ENCODE data around the gene MTA3.

MTA3 gene

GRCh38 chr2:42568401-42569115 lies at the start of gene MTA3:
Gene MTA3 (plus strand): TSS chr2:42568632. CDS start chr2:42568746, 114 bp downstream.
- TF ChIP-seq REST (IDR thresholded peaks at IDR 0.05; ENCODE audit: low read depth), result no peak
- no peak for TF ChIP-seq USF1 (IDR thresholded peaks at IDR 0.05)
- TF ChIP-seq TEAD4 (IDR thresholded peaks at IDR 0.05), result no peak
- no peak for TF ChIP-seq TCF12 (IDR thresholded peaks at IDR 0.05; ENCODE audit: low read depth)
- no peak for TF ChIP-seq EP300 (IDR thresholded peaks at IDR 0.05; ENCODE audit: borderline replicate concordance)
- TF ChIP-seq CREB1 (IDR thresholded peaks at IDR 0.05; ENCODE audit: low read depth), result no peak
- peak; percentile 81 for TF ChIP-seq YY1 (IDR thresholded peaks at IDR 0.05; ENCODE audit: low read depth)

- TF ChIP-seq TAF1 (IDR thresholded peaks at IDR 0.05; ENCODE audit: low read depth), result no peak
- TF ChIP-seq CREB1 (IDR thresholded peaks at IDR 0.05; ENCODE audit: low read depth), result no peak
- no peak for TF ChIP-seq REST (IDR thresholded peaks at IDR 0.05; ENCODE audit: low read depth)
- TF ChIP-seq RAD21 (IDR thresholded peaks at IDR 0.05; ENCODE audit: low read depth), result no peak
- TF ChIP-seq TCF12 (IDR thresholded peaks at IDR 0.05; ENCODE audit: low read depth), result no peak
- no peak for TF ChIP-seq ZBTB7A (IDR thresholded peaks at IDR 0.05; ENCODE audit: low read depth)
- no peak for TF ChIP-seq YY1 (IDR thresholded peaks at IDR 0.05; ENCODE audit: low read depth)
- no peak for TF ChIP-seq MAX (IDR thresholded peaks at IDR 0.05)
- TF ChIP-seq NFIC (IDR thresholded peaks at IDR 0.05), result no peak
- no peak for TF ChIP-seq EGR1 (IDR thresholded peaks at IDR 0.05)
- TF ChIP-seq FOXM1 (IDR thresholded peaks at IDR 0.05; ENCODE audit: borderline replicate concordance, low read depth), result no peak
- TF ChIP-seq USF1 (IDR thresholded peaks at IDR 0.05), result no peak
- no peak for TF ChIP-seq TEAD4 (IDR thresholded peaks at IDR 0.05)
- no peak for TF ChIP-seq EP300 (IDR thresholded peaks at IDR 0.05; ENCODE audit: borderline replicate concordance)
- TF ChIP-seq CEBPB (IDR thresholded peaks at IDR 0.05), result no peak
Measured at GRCh38 chr2:42519624-42520023, 48.8 kb upstream of the MTA3 start.

- TF ChIP-seq RAD21 (IDR thresholded peaks at IDR 0.05; ENCODE audit: low read depth) (no peak), ZBTB7A (IDR thresholded peaks at IDR 0.05; ENCODE audit: low read depth) (no peak), EGR1 (IDR thresholded peaks at IDR 0.05) (no peak), TEAD4 (IDR thresholded peaks at IDR 0.05) (no peak), YY1 (IDR thresholded peaks at IDR 0.05; ENCODE audit: low read depth) (no peak), USF1 (IDR thresholded peaks at IDR 0.05) (no peak), NFIC (IDR thresholded peaks at IDR 0.05) (no peak), CEBPB (IDR thresholded peaks at IDR 0.05) (no peak), TAF1 (IDR thresholded peaks at IDR 0.05; ENCODE audit: low read depth) (no peak), REST (IDR thresholded peaks at IDR 0.05; ENCODE audit: low read depth) (no peak)
Measured at GRCh38 chr2:42522035-42522434, 46.4 kb upstream of the MTA3 start.

GRCh38 chr2:42523341-42523740 lies 45.1 kb upstream of the MTA3 start:
- TF ChIP-seq MAX (IDR thresholded peaks at IDR 0.05) (no peak), TCF12 (IDR thresholded peaks at IDR 0.05; ENCODE audit: low read depth) (no peak), CEBPB (IDR thresholded peaks at IDR 0.05) (no peak), EP300 (IDR thresholded peaks at IDR 0.05; ENCODE audit: borderline replicate concordance) (no peak), ZBTB7A (IDR thresholded peaks at IDR 0.05; ENCODE audit: low read depth) (no peak), TEAD4 (IDR thresholded peaks at IDR 0.05) (no peak), REST (IDR thresholded peaks at IDR 0.05; ENCODE audit: low read depth) (no peak), CREB1 (IDR thresholded peaks at IDR 0.05; ENCODE audit: low read depth) (no peak), USF1 (IDR thresholded peaks at IDR 0.05) (no peak), EGR1 (IDR thresholded peaks at IDR 0.05) (no peak), NFIC (IDR thresholded peaks at IDR 0.05) (no peak), YY1 (IDR thresholded peaks at IDR 0.05; ENCODE audit: low read depth) (no peak), RAD21 (IDR thresholded peaks at IDR 0.05; ENCODE audit: low read depth) (no peak), FOXM1 (IDR thresholded peaks at IDR 0.05; ENCODE audit: borderline replicate concordance, low read depth) (no peak), TAF1 (IDR thresholded peaks at IDR 0.05; ENCODE audit: low read depth) (no peak)
